IMR-90 (cell line): ENCODE measurements around the gene ING3.

Source experiments
- CEBPB ChIP-seq: IDR thresholded peaks from 2 replicates; pipeline ENCODE4 v1.6.1; 2012; ENCODE audit warnings: low read depth, low read length, improper control_type of control experiment
- CHD1 ChIP-seq: IDR thresholded peaks from 2 replicates; pipeline ENCODE4 v1.6.1; 2012; ENCODE audit warnings: low read depth, low read length, improper control_type of control experiment
- CTCF ChIP-seq: conservative IDR thresholded peaks from 2 replicates; pipeline ENCODE4 v1.5.1; 2012; ENCODE audit warnings: mild to moderate bottlenecking, low read depth, low read length, improper control_type of control experiment
- POLR2A ChIP-seq: IDR thresholded peaks from 2 replicates; pipeline ENCODE4 v1.6.1; 2012; ENCODE audit warnings: mild to moderate bottlenecking, low read depth, low read length
- RAD21 ChIP-seq: IDR thresholded peaks from 2 replicates; pipeline ENCODE4 v1.6.1; 2012; ENCODE audit warnings: low read length, improper control_type of control experiment
- RCOR1 ChIP-seq: IDR thresholded peaks from 2 replicates; pipeline ENCODE4 v1.6.1; 2012; ENCODE audit warnings: mild to moderate bottlenecking, low read length, improper control_type of control experiment; ENCODE audit not compliant: insufficient replicate concordance
- RFX5 ChIP-seq: IDR thresholded peaks from 2 replicates; pipeline ENCODE4 v1.8.0; 2012; ENCODE audit warnings: low read depth, mild to moderate bottlenecking, low read length, moderate library complexity

GRCh38 chr7:120916121-120916520, 34.5 kb upstream of the ING3 start:
- TF ChIP-seq CTCF (no peak), RAD21 (no peak), POLR2A (no peak), RFX5 (no peak), RCOR1 (no peak), CHD1 (no peak), CEBPB (no peak)
